DOHH2 (cell line): ENCODE results near the gene U2AF2.

ENCODE experiments used
- H3F3A ChIP-seq: fragments of 200-600 bp; sonication (generic), shearing (Covaris generic); 2 replicates; pipeline ENCODE4 v1.6.0; 2016; ENCODE audit warnings: antibody characterized with exemption, mild to moderate bottlenecking; ENCODE audit not compliant: control insufficient read depth, insufficient read depth
- H3K27ac ChIP-seq: fragments of 200-600 bp; sonication (generic); 2 replicates; pipeline ENCODE4 v1.5.1; 2014; ENCODE audit warnings: low read depth, mild to moderate bottlenecking, low read length, moderate library complexity
- H3K27me3 ChIP-seq: fragments of 200-600 bp; sonication (generic); 2 replicates; pipeline ENCODE4 v1.6.1; 2014; ENCODE audit warnings: mild to moderate bottlenecking, low read length, mixed read lengths; ENCODE audit not compliant: control insufficient read depth
- H3K36me3 ChIP-seq: fragments of 200-600 bp; sonication (generic); 2 replicates; pipeline ENCODE4 v1.6.1; 2014; ENCODE audit warnings: mild to moderate bottlenecking, low read length, moderate library complexity, mixed read lengths; ENCODE audit not compliant: control insufficient read depth
- H3K4me1 ChIP-seq: fragments of 200-600 bp; sonication (generic); 2 replicates; pipeline ENCODE4 v1.6.1; 2014; ENCODE audit warnings: mild to moderate bottlenecking, low read length, mixed read lengths; ENCODE audit not compliant: control insufficient read depth
- H3K4me2 ChIP-seq: fragments of 200-600 bp; sonication (generic); 2 replicates; pipeline ENCODE4 v1.6.0; 2014; ENCODE audit warnings: mild to moderate bottlenecking, low read length, moderate library complexity
- H3K4me3 ChIP-seq: fragments of 200-600 bp; sonication (generic); 2 replicates; pipeline ENCODE4 v1.5.1; 2014; ENCODE audit warnings: mild to moderate bottlenecking, low read length, mixed read lengths
- H3K79me2 ChIP-seq: fragments of 200-600 bp; sonication (generic); 2 replicates; pipeline ENCODE4 v1.6.1; 2014; ENCODE audit warnings: mild to moderate bottlenecking, low read length, mixed read lengths; ENCODE audit not compliant: control insufficient read depth
- H3K9me2 ChIP-seq: fragments of 200-600 bp; sonication (generic); replicated peaks from 2 replicates; pipeline ENCODE4 v1.6.1; 2014; ENCODE audit warnings: mild to moderate bottlenecking, low read length, mixed read lengths; ENCODE audit not compliant: control insufficient read depth
- H3K9me3 ChIP-seq: fragments of 200-600 bp; sonication (generic); 2 replicates; pipeline ENCODE4 v1.6.1; 2014; ENCODE audit warnings: antibody characterized with exemption, low read length, mixed read lengths; ENCODE audit not compliant: control insufficient read depth, insufficient read depth
- H4K20me1 ChIP-seq: fragments of 200-600 bp; sonication (generic); 2 replicates; pipeline ENCODE4 v1.6.0; 2014; ENCODE audit warnings: low read depth, mild to moderate bottlenecking, antibody characterized with exemption, low read length, moderate library complexity; ENCODE audit not compliant: control insufficient read depth, insufficient read depth
- EZH2phosphoT487 ChIP-seq: fragments of 200-600 bp; sonication (generic); IDR thresholded peaks from 2 replicates; pipeline ENCODE4 v1.6.1; 2017; ENCODE audit warnings: borderline replicate concordance, mild to moderate bottlenecking, antibody characterized with exemption, low read length, moderate library complexity, mixed read lengths
- TF ChIP-seq, protein P1 (sequence below): fragments of 200-600 bp; sonication (generic); IDR thresholded peaks from one replicate; pipeline ENCODE4 v1.5.1; 2014; ENCODE audit warnings: antibody characterized with exemption, mild to moderate bottlenecking, low read depth, low read length; ENCODE audit not compliant: poor library complexity, severe bottlenecking

The U2AF2 gene

DNA sequence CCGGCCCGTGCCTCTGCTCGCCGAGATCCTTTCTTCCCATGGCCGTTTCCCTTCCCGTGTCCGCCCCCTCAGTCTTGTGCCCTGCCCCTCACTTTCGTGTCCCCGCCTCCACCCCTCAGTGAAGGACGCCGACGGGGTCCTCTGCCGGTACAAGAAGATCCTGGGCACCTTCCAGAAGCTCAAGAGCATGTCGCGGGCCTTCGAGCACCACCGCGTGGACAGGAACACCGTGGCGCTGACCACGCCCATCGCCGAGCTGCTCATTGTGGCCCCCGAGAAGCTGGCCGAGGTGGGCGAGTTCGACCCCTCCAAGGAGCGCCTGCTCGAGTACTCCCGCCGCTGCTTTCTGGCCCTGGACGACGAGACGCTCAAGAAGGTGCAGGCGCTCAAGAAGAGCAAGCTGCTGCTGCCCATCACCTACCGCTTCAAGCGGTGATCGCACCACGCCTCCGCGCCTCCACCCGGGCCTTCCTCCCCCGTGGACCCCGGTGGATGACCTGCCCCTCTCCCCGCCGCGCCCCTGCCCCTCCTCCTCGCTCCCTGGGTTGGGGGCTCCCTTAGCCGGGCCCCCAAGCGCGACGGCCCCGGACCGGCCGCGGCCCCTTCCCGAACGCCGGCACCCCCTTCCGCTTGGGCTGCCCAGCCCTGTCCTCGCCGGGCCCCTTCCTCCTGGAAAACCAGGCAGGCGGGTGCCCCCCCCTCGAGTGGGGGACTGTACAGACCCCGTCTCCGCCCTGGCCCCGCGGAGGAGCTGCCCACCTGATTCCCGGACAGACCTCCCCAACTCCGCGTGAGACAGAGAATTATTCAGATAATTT is 2.3 kb upstream of the U2AF2 start:
- H3K27ac ChIP-seq, result no peak overlapping the region
- no peak for TF ChIP-seq EZH2phosphoT487
- TF ChIP-seq, protein P1, sequence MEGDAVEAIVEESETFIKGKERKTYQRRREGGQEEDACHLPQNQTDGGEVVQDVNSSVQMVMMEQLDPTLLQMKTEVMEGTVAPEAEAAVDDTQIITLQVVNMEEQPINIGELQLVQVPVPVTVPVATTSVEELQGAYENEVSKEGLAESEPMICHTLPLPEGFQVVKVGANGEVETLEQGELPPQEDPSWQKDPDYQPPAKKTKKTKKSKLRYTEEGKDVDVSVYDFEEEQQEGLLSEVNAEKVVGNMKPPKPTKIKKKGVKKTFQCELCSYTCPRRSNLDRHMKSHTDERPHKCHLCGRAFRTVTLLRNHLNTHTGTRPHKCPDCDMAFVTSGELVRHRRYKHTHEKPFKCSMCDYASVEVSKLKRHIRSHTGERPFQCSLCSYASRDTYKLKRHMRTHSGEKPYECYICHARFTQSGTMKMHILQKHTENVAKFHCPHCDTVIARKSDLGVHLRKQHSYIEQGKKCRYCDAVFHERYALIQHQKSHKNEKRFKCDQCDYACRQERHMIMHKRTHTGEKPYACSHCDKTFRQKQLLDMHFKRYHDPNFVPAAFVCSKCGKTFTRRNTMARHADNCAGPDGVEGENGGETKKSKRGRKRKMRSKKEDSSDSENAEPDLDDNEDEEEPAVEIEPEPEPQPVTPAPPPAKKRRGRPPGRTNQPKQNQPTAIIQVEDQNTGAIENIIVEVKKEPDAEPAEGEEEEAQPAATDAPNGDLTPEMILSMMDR, result no peak
- peaks cover 7% of the 10 kb centered on the region; the same call in 1 of the 2 replicates for H4K20me1 ChIP-seq

DNA sequence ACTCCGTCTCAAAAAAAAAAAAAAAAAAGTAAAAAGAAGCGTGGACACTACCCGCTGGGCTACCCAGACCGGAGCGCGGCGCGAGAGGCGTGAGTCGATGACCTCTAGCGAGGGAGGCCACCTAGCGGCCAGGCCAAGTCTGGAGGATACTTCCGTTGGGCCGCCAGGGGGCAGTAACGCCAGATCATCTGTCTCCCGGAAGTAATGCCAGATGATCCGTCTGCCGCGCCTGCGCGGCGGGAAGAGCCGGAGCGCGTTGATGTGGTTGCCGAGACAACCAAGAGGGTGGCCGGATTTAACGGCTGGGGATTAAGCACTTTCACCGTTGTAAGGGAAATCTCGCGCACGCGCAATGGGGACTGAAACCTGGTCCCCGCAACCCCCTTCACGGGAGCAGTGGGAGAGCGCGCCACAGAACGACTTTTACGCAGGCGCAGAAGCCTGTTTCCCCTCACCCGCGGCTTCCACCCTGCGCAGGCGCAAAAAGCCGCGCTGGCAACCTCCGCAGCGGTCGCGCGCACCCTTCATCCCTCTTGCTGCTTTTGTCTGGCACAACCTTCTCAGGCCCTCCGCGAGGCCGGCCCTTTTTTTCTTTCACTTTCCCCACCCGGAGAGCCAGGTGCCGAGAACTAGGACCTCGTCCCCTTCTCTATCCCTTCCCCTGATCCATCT is 1.0 kb upstream of the U2AF2 start:
- Histone ChIP-seq H3K9me3 (no peaks in the 10 kb centered on the region), H3K4me3 (peak overlapping the region; percentile 96), H3F3A (no peaks in the 10 kb centered on the region), H3K36me3 (peaks cover 82% of the 10 kb centered on the region), H3K4me2 (peak overlapping the region; percentile 82), H3K4me1 (peaks cover 42% of the 10 kb centered on the region), H3K27me3 (no peaks in the 10 kb centered on the region), H3K9me2 (no peaks in the 10 kb centered on the region), H3K79me2 (peaks cover 65% of the 10 kb centered on the region), H3K27ac (peak overlapping the region; percentile 91), H4K20me1 (peaks cover 16% of the 10 kb centered on the region)
- TF ChIP-seq, protein P1, result peak; percentile 99
- no peak for TF ChIP-seq EZH2phosphoT487

More for the DNA sequence above, 2.3 kb upstream of the U2AF2 start:
- H3K4me3 ChIP-seq, result peak overlapping the region; percentile 96; the same call in 1 of the 2 replicates
- no peaks in the 10 kb centered on the region for H3K27me3 ChIP-seq
- H3K36me3 ChIP-seq, result peaks cover 82% of the 10 kb centered on the region
- H3F3A ChIP-seq, result peaks cover 3% of the 10 kb centered on the region
- peak overlapping the region; percentile 82; the same call in 1 of the 2 replicates for H3K4me2 ChIP-seq
- no peaks in the 10 kb centered on the region for H3K9me3 ChIP-seq
- peaks cover 64% of the 10 kb centered on the region for H3K79me2 ChIP-seq
- H3K4me1 ChIP-seq, result peaks cover 35% of the 10 kb centered on the region
- H3K9me2 ChIP-seq, result no peaks in the 10 kb centered on the region

DNA sequence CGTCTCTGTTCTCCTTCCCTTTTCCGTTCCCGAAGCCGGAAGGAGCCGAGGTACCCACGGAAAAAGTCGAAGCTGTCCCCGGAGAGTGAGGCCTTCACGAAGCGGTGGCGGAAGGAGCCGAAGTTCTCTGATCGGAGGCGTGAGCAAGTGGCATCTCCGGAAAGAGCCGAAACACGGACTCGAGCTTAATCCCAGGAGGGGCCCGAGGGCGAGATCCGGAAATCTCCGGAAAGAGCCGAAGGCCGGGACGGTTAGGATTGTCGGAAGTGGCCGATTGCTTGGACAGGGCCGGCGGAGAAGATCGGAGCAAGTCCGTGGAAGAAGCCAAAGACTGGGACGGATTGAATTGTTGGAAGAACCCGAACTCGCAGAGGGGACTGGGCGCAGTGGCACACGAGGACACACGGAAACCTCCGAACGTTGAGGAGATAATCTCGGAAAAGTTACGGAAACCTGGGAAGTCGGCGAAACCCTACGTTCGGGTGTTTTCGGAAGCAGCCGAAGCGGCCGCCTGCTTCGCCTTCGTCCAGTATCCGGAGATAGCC is 440 bp upstream of the U2AF2 start:
- TF ChIP-seq, protein P1, result no peak
- TF ChIP-seq EZH2phosphoT487, result no peak
- Histone ChIP-seq H3K4me3 (peak overlapping the region; percentile 96), H3K36me3 (peaks cover 82% of the 10 kb centered on the region), H3K9me2 (no peaks in the 10 kb centered on the region), H3K4me2 (peak overlapping the region; percentile 82), H3K79me2 (peaks cover 65% of the 10 kb centered on the region), H3F3A (no peaks in the 10 kb centered on the region), H3K27ac (peak overlapping the region; percentile 91), H3K9me3 (no peaks in the 10 kb centered on the region), H4K20me1 (peaks cover 23% of the 10 kb centered on the region), H3K4me1 (peaks cover 42% of the 10 kb centered on the region), H3K27me3 (no peaks in the 10 kb centered on the region)
